Measurements from ENCODE around the gene WNT7B. TPM values are rescaled to one million over a fixed set of nuclear protein-coding genes. Genes with fewer than 3 reads are reported as not detected.

WNT7B gene
- total RNA-seq, 3 donors from 2014 or later (not counting 1 experiment from before 2014, with no cell fraction given), result not detected

- Histone ChIP-seq H3K36me3 (ENCODE audit: control insufficient read depth, insufficient read depth, low read length) (no peaks in the 10 kb centered on the region), H3K27me3 (ENCODE audit: control insufficient read depth, insufficient read depth, low read length) (peaks cover 19% of the 10 kb centered on the region), H3K27ac (ENCODE audit: low read length) (no peak overlapping the region), H3K4me3 (ENCODE audit: low read length) (no peak overlapping the region), H3K9me3 (ENCODE audit: control insufficient read depth, insufficient read depth, low read length) (no peaks in the 10 kb centered on the region), H3K4me1 (ENCODE audit: control insufficient read depth, insufficient read depth, low read length) (no peaks in the 10 kb centered on the region)
- no peak overlapping the region for H3K27ac Mint-ChIP-seq
- no peaks in the 10 kb centered on the region for H3K4me1 Mint-ChIP-seq
- 16% methylated on average over 49 of the region's 49 CpGs for WGBS (ENCODE audit: insufficient coverage)
- intact Hi-C loops (cut with micrococcal nuclease), result no loop called here
- ATAC-seq (no peak), DNase-seq (no peak)
- peaks cover 23 to 35% of the 10 kb centered on the region in 2 donors for H3K27me3 Mint-ChIP-seq (ENCODE audit: low read depth in 2 of 2)
- no peaks in the 10 kb centered on the region for H3K36me3 Mint-ChIP-seq
- no peak overlapping the region for H3K4me3 Mint-ChIP-seq
- TF ChIP-seq, protein P1, sequence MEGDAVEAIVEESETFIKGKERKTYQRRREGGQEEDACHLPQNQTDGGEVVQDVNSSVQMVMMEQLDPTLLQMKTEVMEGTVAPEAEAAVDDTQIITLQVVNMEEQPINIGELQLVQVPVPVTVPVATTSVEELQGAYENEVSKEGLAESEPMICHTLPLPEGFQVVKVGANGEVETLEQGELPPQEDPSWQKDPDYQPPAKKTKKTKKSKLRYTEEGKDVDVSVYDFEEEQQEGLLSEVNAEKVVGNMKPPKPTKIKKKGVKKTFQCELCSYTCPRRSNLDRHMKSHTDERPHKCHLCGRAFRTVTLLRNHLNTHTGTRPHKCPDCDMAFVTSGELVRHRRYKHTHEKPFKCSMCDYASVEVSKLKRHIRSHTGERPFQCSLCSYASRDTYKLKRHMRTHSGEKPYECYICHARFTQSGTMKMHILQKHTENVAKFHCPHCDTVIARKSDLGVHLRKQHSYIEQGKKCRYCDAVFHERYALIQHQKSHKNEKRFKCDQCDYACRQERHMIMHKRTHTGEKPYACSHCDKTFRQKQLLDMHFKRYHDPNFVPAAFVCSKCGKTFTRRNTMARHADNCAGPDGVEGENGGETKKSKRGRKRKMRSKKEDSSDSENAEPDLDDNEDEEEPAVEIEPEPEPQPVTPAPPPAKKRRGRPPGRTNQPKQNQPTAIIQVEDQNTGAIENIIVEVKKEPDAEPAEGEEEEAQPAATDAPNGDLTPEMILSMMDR (IDR thresholded peaks at IDR 0.05), result no peak
- no peaks in the 10 kb centered on the region for H3K9me3 Mint-ChIP-seq
These were observed 96.0 kb downstream of the WNT7B start for GRCh38 chr22:45880716-45881523.

- no peak overlapping the region for H3K27ac Mint-ChIP-seq
- H3K9me3 Mint-ChIP-seq, result no peaks in the 10 kb centered on the region
- Histone ChIP-seq H3K4me3 (ENCODE audit: low read length) (no peak overlapping the region), H3K27me3 (ENCODE audit: control insufficient read depth, insufficient read depth, low read length) (peaks cover 19% of the 10 kb centered on the region), H3K4me1 (ENCODE audit: control insufficient read depth, insufficient read depth, low read length) (no peaks in the 10 kb centered on the region), H3K27ac (ENCODE audit: low read length) (no peak overlapping the region), H3K36me3 (ENCODE audit: control insufficient read depth, insufficient read depth, low read length) (no peaks in the 10 kb centered on the region), H3K9me3 (ENCODE audit: control insufficient read depth, insufficient read depth, low read length) (no peaks in the 10 kb centered on the region)
- H3K27me3 Mint-ChIP-seq (ENCODE audit: low read depth in 2 of 2), result peaks cover 23 to 36% of the 10 kb centered on the region in 2 donors
- ATAC-seq, result no peak
- no peak for DNase-seq
- 33% methylated on average over 22 of the region's 22 CpGs for WGBS (ENCODE audit: insufficient coverage)
- H3K36me3 Mint-ChIP-seq, result no peaks in the 10 kb centered on the region
- no peak overlapping the region for H3K4me3 Mint-ChIP-seq
- no peaks in the 10 kb centered on the region for H3K4me1 Mint-ChIP-seq
- intact Hi-C loops (cut with micrococcal nuclease), result no loop called here
- TF ChIP-seq, protein P1 (IDR thresholded peaks at IDR 0.05), result no peak
These were observed 96.8 kb downstream of the WNT7B start for GRCh38 chr22:45880091-45880715.

- Mint-ChIP-seq H3K27me3 (ENCODE audit: low read depth in 2 of 2) (peaks cover 27 to 38% of the 10 kb centered on the region in 2 donors), H3K27ac (no peak overlapping the region), H3K36me3 (no peaks in the 10 kb centered on the region), H3K9me3 (no peaks in the 10 kb centered on the region), H3K4me3 (no peak overlapping the region), H3K4me1 (no peaks in the 10 kb centered on the region)
- DNase-seq (no peak), ATAC-seq (no peak)
- H3K9me3 ChIP-seq (ENCODE audit: control insufficient read depth, insufficient read depth, low read length), result no peaks in the 10 kb centered on the region
- H3K4me1 ChIP-seq (ENCODE audit: control insufficient read depth, insufficient read depth, low read length), result no peaks in the 10 kb centered on the region
- no peak overlapping the region for H3K4me3 ChIP-seq (ENCODE audit: low read length)
- peaks cover 19% of the 10 kb centered on the region for H3K27me3 ChIP-seq (ENCODE audit: control insufficient read depth, insufficient read depth, low read length)
- TF ChIP-seq, protein P1 (IDR thresholded peaks at IDR 0.05), result no peak
- 86% methylated on average over 6 of the region's 6 CpGs for WGBS (ENCODE audit: insufficient coverage)
- H3K36me3 ChIP-seq (ENCODE audit: control insufficient read depth, insufficient read depth, low read length), result no peaks in the 10 kb centered on the region
- H3K27ac ChIP-seq (ENCODE audit: low read length), result no peak overlapping the region
- intact Hi-C loops (cut with micrococcal nuclease), result no loop called here
These were observed 97.4 kb downstream of the WNT7B start for GRCh38 chr22:45879552-45879949.
